IMR-90 (cell line): ENCODE data around the gene GRAMD4. TPM values are rescaled to one million over a fixed set of nuclear protein-coding genes. Genes with fewer than 3 reads are reported as not detected.

Experiments
- ATAC-seq: fragments of 200-7000 bp; cut with Tn5 transposase; 2 replicates; pipeline ENCODE4 v1.9.1; 2020; ENCODE audit warnings: low read depth, mild to moderate bottlenecking, moderate library complexity
- BruUV-seq: library from RNA; stranded (reverse); fragments of 400-500 nt; replicated peaks from 2 replicates; lab custom pipeline; 2021; lab: Mats Ljungman, UMichigan
- CTCF ChIA-PET: fragments of 300-600 bp; formaldehyde crosslinking; extraction: SDS; loops from one replicate; lab custom pipeline; 2021; ENCODE audit warnings: antibody characterized with exemption; lab: Yijun Ruan, JAX
- POLR2A ChIA-PET: fragments of 300-600 bp; sonication (Branson Sonifier 250); formaldehyde crosslinking; loops from one replicate; lab custom pipeline; 2022; ENCODE audit warnings: antibody characterized with exemption; ENCODE audit not compliant: unreplicated experiment; lab: Charles Lee
- DNase-seq: peaks from one replicate; pipeline ENCODE4 v3.0.0; 2013
- H2AFZ ChIP-seq: replicated peaks from 2 replicates; pipeline ENCODE3; 2013; ENCODE audit warnings: low read length, mild to moderate bottlenecking; ENCODE audit not compliant: poor library complexity
- H2AK5ac ChIP-seq: 2 replicates; pipeline ENCODE4 v1.6.1; 2013; ENCODE audit warnings: low read depth, low read length, inconsistent platforms
- H2AK9ac ChIP-seq: replicated peaks from 2 replicates; pipeline ENCODE3; 2013; ENCODE audit warnings: mild to moderate bottlenecking, low read depth, low read length, moderate library complexity; ENCODE audit not compliant: poor library complexity
- H2BK120ac ChIP-seq: 2 replicates; pipeline ENCODE4 v1.6.1; 2013; ENCODE audit warnings: low read depth, low read length, inconsistent platforms
- H2BK15ac ChIP-seq: 3 replicates; pipeline ENCODE4 v1.6.1; 2013; ENCODE audit warnings: low read depth, low read length, inconsistent platforms
- H2BK20ac ChIP-seq: 2 replicates; pipeline ENCODE4 v1.6.1; 2013; ENCODE audit warnings: low read depth, mild to moderate bottlenecking, inconsistent platforms, low read length, moderate library complexity
- H2BK5ac ChIP-seq: 2 replicates; pipeline ENCODE4 v1.6.1; 2013; ENCODE audit warnings: mild to moderate bottlenecking, low read depth, low read length, inconsistent platforms; ENCODE audit not compliant: poor library complexity, severe bottlenecking
- H3K14ac ChIP-seq: replicated peaks from 2 replicates; pipeline ENCODE4 v1.6.1; 2013; ENCODE audit warnings: low read depth, low read length, inconsistent platforms
- H3K18ac ChIP-seq: 2 replicates; pipeline ENCODE4 v1.6.1; 2013; ENCODE audit warnings: low read depth, low read length, control low read depth
- H3K23ac ChIP-seq: 2 replicates; pipeline ENCODE4 v1.6.1; 2013; ENCODE audit warnings: low read depth, low read length, inconsistent platforms
- H3K27ac ChIP-seq: 2 replicates; pipeline ENCODE4 v1.5.1; 2013; ENCODE audit warnings: mild to moderate bottlenecking, control low read depth, low read length; ENCODE audit not compliant: insufficient read depth
- H3K27me3 ChIP-seq: 2 replicates; pipeline ENCODE4 v1.6.1; 2013; ENCODE audit warnings: low read length; ENCODE audit not compliant: control insufficient read depth, insufficient read depth
- H3K36me3 ChIP-seq: 2 replicates; pipeline ENCODE4 v1.6.1; 2013; ENCODE audit warnings: low read length, mixed read lengths; ENCODE audit not compliant: control insufficient read depth, insufficient read depth
- H3K4ac ChIP-seq: 2 replicates; pipeline ENCODE4 v1.6.1; 2013; ENCODE audit warnings: low read depth, low read length, inconsistent platforms
- H3K4me1 ChIP-seq: 2 replicates; pipeline ENCODE4 v1.6.1; 2013; ENCODE audit warnings: low read length, mixed read lengths; ENCODE audit not compliant: control insufficient read depth, insufficient read depth
- H3K4me2 ChIP-seq: 2 replicates; pipeline ENCODE4 v1.6.1; 2013; ENCODE audit warnings: low read depth, mild to moderate bottlenecking, control low read depth, low read length, moderate library complexity
- H3K4me3 ChIP-seq: 2 replicates; pipeline ENCODE4 v1.5.1; 2013; ENCODE audit warnings: low read depth, mild to moderate bottlenecking, control low read depth, low read length, moderate library complexity; ENCODE audit not compliant: insufficient read depth
- H3K56ac ChIP-seq: 2 replicates; pipeline ENCODE4 v1.6.1; 2013; ENCODE audit warnings: low read length, inconsistent platforms; ENCODE audit not compliant: insufficient read depth; ENCODE audit errors: extremely low read depth
- H3K79me1 ChIP-seq, 2 experiments: 2 replicates each; pipeline ENCODE4 v1.6.1; 2013; ENCODE audit warnings: low read length in 2 of 2, inconsistent platforms in 1 of 2, low read depth in 1 of 2
- H3K9ac ChIP-seq: 2 replicates; pipeline ENCODE4 v1.6.1; 2013; ENCODE audit warnings: low read depth, low read length, control low read depth
- H3K9me1 ChIP-seq: 2 replicates; pipeline ENCODE4 v1.6.1; 2013; ENCODE audit warnings: low read length, inconsistent platforms; ENCODE audit not compliant: insufficient read depth
- H3K9me3 ChIP-seq: 2 replicates; pipeline ENCODE4 v1.6.1; 2013; ENCODE audit warnings: low read length; ENCODE audit not compliant: control insufficient read depth, insufficient read depth
- H4K20me1 ChIP-seq: 2 replicates; pipeline ENCODE4 v1.6.1; 2013; ENCODE audit warnings: low read length, inconsistent platforms; ENCODE audit not compliant: insufficient read depth
- H4K5ac ChIP-seq: 2 replicates; pipeline ENCODE4 v1.6.1; 2013; ENCODE audit warnings: mild to moderate bottlenecking, low read depth, low read length, control low read depth
- H4K8ac ChIP-seq, 2 experiments: 2 replicates each; pipeline ENCODE4 v1.6.1; 2013; ENCODE audit warnings: low read depth in 2 of 2, low read length in 2 of 2, control low read depth in 1 of 2, inconsistent platforms in 1 of 2
- H4K91ac ChIP-seq: 2 replicates; pipeline ENCODE4 v1.6.1; 2013; ENCODE audit warnings: low read depth, low read length, inconsistent platforms; ENCODE audit not compliant: insufficient read depth
- CHD1 ChIP-seq: IDR thresholded peaks from 2 replicates; pipeline ENCODE4 v1.6.1; 2012; ENCODE audit warnings: low read depth, low read length, improper control_type of control experiment
- RAD21 ChIP-seq: IDR thresholded peaks from 2 replicates; pipeline ENCODE4 v1.6.1; 2012; ENCODE audit warnings: low read length, improper control_type of control experiment
- USF2 ChIP-seq: fragments of 150-350 bp; IDR thresholded peaks from 2 replicates; pipeline ENCODE4 v1.6.1; 2017; ENCODE audit warnings: mild to moderate bottlenecking, antibody characterized with exemption, low read length, low read depth
- WGBS, 2 experiments: methylation state at CpG; one replicate each; pipeline versions ENCODE4 v1.1.5 to v1.1.7; 2013; ENCODE audit warnings: missing lambda C conversion rate in 2 of 2; ENCODE audit not compliant: insufficient read length in 1 of 2; ENCODE audit errors: extremely low coverage in 2 of 2; 5-methylcytosine and 5-hydroxymethylcytosine counted together
- dilution Hi-C: fragments of 300-500 bp; cut with HindIII; formaldehyde crosslinking; loops from one replicate; pipeline ENCODE4 v1.14.3; 2018; ENCODE audit warnings: low sequenced_read_pairs; ENCODE audit not compliant: unreplicated experiment
- in situ Hi-C: fragments of 300-500 bp; cut with MboI; formaldehyde crosslinking; loops from 3 replicates; pipeline ENCODE4 v1.14.3; 2019; ENCODE audit warnings: low sequenced_read_pairs, inconsistent platforms, mixed read lengths
- intact Hi-C: fragments of 100-400 bp; cut with micrococcal nuclease; formaldehyde crosslinking; loops from 2 replicates; pipeline ENCODE4 v1.10.0; 2022
- polyA plus RNA-seq, 3 experiments: library from polyadenylated mRNA; depleted of rRNA; stranded (reverse); fragments of >200 nt; gene quantifications; 2 replicates each; pipeline ENCODE4 v1.2.3, GENCODE V29; 2012; ENCODE audit warnings: low replicate concordance in 1 of 3
- total RNA-seq: library from RNA; depleted of rRNA; stranded (reverse); fragments of >200 nt; gene quantifications from 2 replicates; pipeline ENCODE4 v1.2.3, GENCODE V29; 2012

GRAMD4 gene
- total and polyA plus RNA-seq, 2 of the 4 experiments (the other 2 are of a cell fraction): 2.7 to 5.8 TPM

GRCh38 chr22:46631113-46631512 is 10.9 kb downstream of the GRAMD4 start:
- WGBS, 2 experiments: no CpG with 5 or more reads among the region's 13 CpGs
- no peaks in the 10 kb centered on the region for H3K79me1 ChIP-seq
- CTCF ChIA-PET: no interaction called here

More at GRCh38 chr22:46631113-46631512, 10.9 kb downstream of the GRAMD4 start:
- no peak overlapping the region for H3K9ac ChIP-seq
- no peak overlapping the region for H4K91ac ChIP-seq
- TF ChIP-seq USF2 (no peak), CHD1 (no peak), RAD21 (no peak)
- no peak overlapping the region for H2BK15ac ChIP-seq
- no peaks in the 10 kb centered on the region for H3K9me3 ChIP-seq
- intact Hi-C loops: no loop called here
- H2AK9ac ChIP-seq: no peak overlapping the region
- no peak overlapping the region for H3K23ac ChIP-seq
- peaks cover 1% of the 10 kb centered on the region for H4K20me1 ChIP-seq
- DNase-seq (no peak), ATAC-seq (no peak)
- no peak overlapping the region for H3K4me3 ChIP-seq
- peaks cover 4% of the 10 kb centered on the region for H3K4me1 ChIP-seq
- no peak overlapping the region for H3K4ac ChIP-seq
- H3K18ac ChIP-seq: no peak overlapping the region
- no TSS peak for BruUV-seq
- H2AFZ ChIP-seq: no peak overlapping the region
- no peak overlapping the region for H4K8ac ChIP-seq
- no peak overlapping the region for H3K56ac ChIP-seq
- no peak overlapping the region for H2AK5ac ChIP-seq
- H3K27me3 ChIP-seq: no peaks in the 10 kb centered on the region
- dilution Hi-C loops: no loop called here
- no peak overlapping the region for H2BK20ac ChIP-seq
- no peak overlapping the region for H3K4me2 ChIP-seq
- H4K5ac ChIP-seq: no peak overlapping the region
- in situ Hi-C loops: no loop called here
- H2BK120ac ChIP-seq: no peak overlapping the region
- POLR2A ChIA-PET: no interaction called here
- H3K9me1 ChIP-seq: no peaks in the 10 kb centered on the region
- H2BK5ac ChIP-seq: no peak overlapping the region
- H3K14ac ChIP-seq: no peak overlapping the region
- peaks cover 4% of the 10 kb centered on the region; the same call in 1 of the 2 replicates for H3K36me3 ChIP-seq
- no peak overlapping the region for H3K27ac ChIP-seq
